Middle frontal gyrus (tissue), 1 donor: ENCODE measurements around the gene LAMB2.

Source experiments
- DNase-seq: peaks from one replicate; pipeline ENCODE4 v3.0.0-alpha.2; 2015; ENCODE audit warnings: low spot score; ENCODE audit errors: extremely low spot score

Gene LAMB2

GRCh38 chr3:49076646-49077045 is 56.2 kb downstream of the LAMB2 start:
- DNase-seq: no peak

GRCh38 chr3:49076116-49076515 is 56.7 kb downstream of the LAMB2 start:
- DNase-seq: no peak
